DND-41 (cell line): ENCODE results near the gene RBM25.

Experiments
- EZH2 ChIP-seq: IDR thresholded peaks from 3 replicates; pipeline ENCODE4 v1.6.1; 2012; ENCODE audit warnings: borderline replicate concordance, low read depth, mild to moderate bottlenecking, moderate library complexity, low read length, inconsistent platforms; ENCODE audit not compliant: severe bottlenecking
- TF ChIP-seq, protein P1 (sequence below): IDR thresholded peaks from 2 replicates; pipeline ENCODE4 v1.5.1; 2012; ENCODE audit warnings: borderline replicate concordance, low read length, moderate library complexity, mild to moderate bottlenecking; ENCODE audit not compliant: poor library complexity, severe bottlenecking; ENCODE audit errors: extremely low read depth

DNA sequence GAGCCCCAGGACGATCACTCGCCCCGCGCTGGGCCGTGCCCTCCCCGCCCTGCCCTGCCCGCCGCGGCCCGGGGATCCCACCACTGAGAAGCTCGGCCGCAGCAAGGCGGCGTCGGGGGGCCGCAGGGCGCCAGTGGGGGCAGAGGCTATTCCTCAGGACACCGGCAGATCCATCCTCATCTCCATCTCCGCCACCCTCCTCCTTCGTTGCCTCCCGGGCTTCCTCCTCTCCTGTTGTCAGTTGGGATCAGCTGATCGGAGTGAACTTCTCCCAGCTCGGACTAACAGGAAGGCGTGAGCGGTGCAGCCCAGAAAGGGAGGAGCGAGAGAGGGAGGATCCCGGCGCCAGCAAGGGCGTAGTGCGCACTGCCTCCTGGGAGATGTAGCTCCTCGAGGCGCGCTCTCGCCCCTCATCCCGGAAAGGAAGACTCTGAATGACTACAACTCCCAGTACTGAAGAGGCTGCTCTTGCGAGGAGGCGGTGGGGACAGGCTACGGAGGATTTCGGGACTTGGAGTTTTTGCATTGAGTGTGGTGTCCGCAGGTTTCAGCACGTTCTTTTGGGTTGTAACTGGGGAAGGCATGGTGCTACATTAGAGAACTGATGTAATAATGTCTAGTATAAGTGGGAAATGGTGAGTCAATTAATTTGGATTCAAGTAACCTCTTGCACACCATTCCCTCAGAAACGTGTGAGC is 31.3 kb upstream of the RBM25 start, which contains the start of gene ZFYVE1:
- TF ChIP-seq, protein P1, sequence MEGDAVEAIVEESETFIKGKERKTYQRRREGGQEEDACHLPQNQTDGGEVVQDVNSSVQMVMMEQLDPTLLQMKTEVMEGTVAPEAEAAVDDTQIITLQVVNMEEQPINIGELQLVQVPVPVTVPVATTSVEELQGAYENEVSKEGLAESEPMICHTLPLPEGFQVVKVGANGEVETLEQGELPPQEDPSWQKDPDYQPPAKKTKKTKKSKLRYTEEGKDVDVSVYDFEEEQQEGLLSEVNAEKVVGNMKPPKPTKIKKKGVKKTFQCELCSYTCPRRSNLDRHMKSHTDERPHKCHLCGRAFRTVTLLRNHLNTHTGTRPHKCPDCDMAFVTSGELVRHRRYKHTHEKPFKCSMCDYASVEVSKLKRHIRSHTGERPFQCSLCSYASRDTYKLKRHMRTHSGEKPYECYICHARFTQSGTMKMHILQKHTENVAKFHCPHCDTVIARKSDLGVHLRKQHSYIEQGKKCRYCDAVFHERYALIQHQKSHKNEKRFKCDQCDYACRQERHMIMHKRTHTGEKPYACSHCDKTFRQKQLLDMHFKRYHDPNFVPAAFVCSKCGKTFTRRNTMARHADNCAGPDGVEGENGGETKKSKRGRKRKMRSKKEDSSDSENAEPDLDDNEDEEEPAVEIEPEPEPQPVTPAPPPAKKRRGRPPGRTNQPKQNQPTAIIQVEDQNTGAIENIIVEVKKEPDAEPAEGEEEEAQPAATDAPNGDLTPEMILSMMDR: no peak
- no peak for TF ChIP-seq EZH2
